ENCODE measurements around the gene CCDC43. TPM values are rescaled to one million over a fixed set of nuclear protein-coding genes. Genes with fewer than 3 reads are reported as not detected.

CCDC43 gene
- total and polyA plus RNA-seq, 2 of the 8 experiments (the other 6 are each of a cell fraction or from before 2014, with no cell fraction given), result 4.9 to 38.1 TPM

DNA sequence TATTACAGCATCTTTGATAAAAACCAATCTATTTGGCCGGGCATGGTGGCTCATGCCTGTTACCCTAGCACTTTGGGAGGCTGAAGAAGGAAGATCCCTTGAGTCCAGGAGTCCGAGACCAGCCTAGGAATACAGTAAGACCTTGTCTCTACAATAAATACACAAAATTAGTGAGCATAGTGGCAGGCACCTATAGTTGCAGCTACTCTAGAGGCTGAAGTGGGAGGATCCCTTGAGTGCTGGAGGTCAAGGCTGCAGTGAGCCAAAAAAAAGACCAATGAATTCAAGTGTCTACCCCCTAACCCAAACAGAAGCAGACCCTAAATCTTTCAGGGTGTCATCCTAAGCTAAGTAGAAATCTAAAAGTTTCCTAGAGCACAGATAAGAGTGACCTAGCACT is 40.6 kb downstream of the CCDC43 start:
- no peaks in the 10 kb centered on the region for H3K79me1 ChIP-seq (ENCODE audit: low read depth, low read length)
- no peak overlapping the region for H3K14ac ChIP-seq (ENCODE audit: insufficient read length)
- no peaks in the 10 kb centered on the region for H3K23me2 ChIP-seq (ENCODE audit: low read depth, low read length)
- H2BK15ac ChIP-seq (ENCODE audit: low read length), result no peak overlapping the region
- no peak overlapping the region for H4K5ac ChIP-seq (ENCODE audit: insufficient read length, low read depth, low read length)
- no peaks in the 10 kb centered on the region for H4K20me1 ChIP-seq (replicated peaks in 1 of 2; ENCODE audit: control insufficient read depth in 1 of 2, insufficient read depth in 2 of 2, low read length in 2 of 2)
- H3K9ac ChIP-seq (replicated peaks in 1 of 4; ENCODE audit: extremely low read depth in 1 of 4, low read depth in 3 of 4, low read length in 3 of 4), result no peak overlapping the region
- H3K9me3 ChIP-seq (ENCODE audit: insufficient read depth in 2 of 2, low read depth in 1 of 2, low read length in 1 of 2), result no peaks in the 10 kb centered on the region
- H2AK5ac ChIP-seq (ENCODE audit: low read depth, low read length), result no peak overlapping the region
- no peak overlapping the region for H3K23ac ChIP-seq (ENCODE audit: insufficient read length)
- no peak overlapping the region for H3K27ac ChIP-seq (ENCODE audit: low read depth, low read length)
- no peak for FAIRE-seq
- no peak overlapping the region for H2BK12ac ChIP-seq (ENCODE audit: low read depth, low read length)
- H3K36me3 ChIP-seq (ENCODE audit: control insufficient read depth in 2 of 4, insufficient read depth in 4 of 4, low read length in 3 of 4), result no peaks in the 10 kb centered on the region
- H3K18ac ChIP-seq (ENCODE audit: extremely low read depth, low read length), result no peak overlapping the region
- peaks cover 0 to 5% (median 1%) of the 10 kb centered on the region in 4 experiments; a peak in 3 of 7 replicates for H3K27me3 ChIP-seq (replicated peaks in 1 of 4; ENCODE audit: control insufficient read depth in 3 of 4, extremely low read depth in 1 of 4, insufficient read depth in 3 of 4, low read length in 3 of 4)
- ChIA-PET CTCF (ENCODE audit: partially characterized antibody) (interaction anchor here (0.7 to 0.8 kb wide), 2 partner anchors 11 to 135 kb away, joined by 3 to 5 read pairs; no protein-coding TSS in a partner anchor), POLR2A (ENCODE audit: partially characterized antibody) (no interaction called here)
- no peak overlapping the region for H3K4me2 ChIP-seq (ENCODE audit: insufficient read depth in 1 of 2, low read depth in 2 of 2, low read length in 2 of 2)
- H3K4me1 ChIP-seq (replicated peaks in 1 of 4; ENCODE audit: control insufficient read depth in 3 of 4, insufficient read depth in 4 of 4, low read length in 3 of 4), result no peaks in the 10 kb centered on the region
- 83% methylated on average over 2 of the region's 2 CpGs; no CpG with 5 or more reads in 1 of the 2 experiments for WGBS, 2 experiments (ENCODE audit: extremely low coverage in 1 of 2, insufficient coverage in 1 of 2, insufficient read length in 1 of 2, insufficient replicate concordance in 2 of 2, low coverage in 1 of 2, low lambda C conversion rate in 2 of 2, missing lambda C conversion rate in 1 of 2)
- H4K91ac ChIP-seq (replicated peaks; ENCODE audit: insufficient read length, low read length), result no peak overlapping the region
- H3K4me3 ChIP-seq (ENCODE audit: extremely low read depth in 1 of 4, insufficient read depth in 2 of 4, low read depth in 3 of 4, low read length in 4 of 4), result no peak overlapping the region
- no peak overlapping the region for H4K8ac ChIP-seq (ENCODE audit: extremely low read depth, insufficient read depth, low read length)
- no peak overlapping the region for H2AFZ ChIP-seq (ENCODE audit: low read length)
- no peaks in the 10 kb centered on the region for H3K79me2 ChIP-seq (ENCODE audit: control insufficient read depth in 1 of 2, insufficient read depth in 2 of 2, low read length in 2 of 2)
- H3K4ac ChIP-seq (replicated peaks; ENCODE audit: insufficient read length, low read depth, low read length), result no peak overlapping the region
- no peak overlapping the region for H2BK5ac ChIP-seq (ENCODE audit: low read depth, low read length)
- DNase-seq (ENCODE audit: low read depth in 1 of 2, low spot score in 2 of 2), result peak in 1 of 2 experiments; percentile 7
- H3K56ac ChIP-seq (replicated peaks; ENCODE audit: insufficient read length, low read depth, low read length), result no peak overlapping the region
- no peak overlapping the region for H2BK120ac ChIP-seq (replicated peaks; ENCODE audit: low read depth, low read length)
- H2BK20ac ChIP-seq (ENCODE audit: low read length), result no peak overlapping the region
- TF ChIP-seq SRF (IDR thresholded peaks at IDR 0.05; ENCODE audit: low read depth, low read length), result no peak
- no peak for TF ChIP-seq PHF8 (conservative IDR thresholded peaks at IDR 0.05; ENCODE audit: low read depth, low read length)
- TF ChIP-seq, protein P1, sequence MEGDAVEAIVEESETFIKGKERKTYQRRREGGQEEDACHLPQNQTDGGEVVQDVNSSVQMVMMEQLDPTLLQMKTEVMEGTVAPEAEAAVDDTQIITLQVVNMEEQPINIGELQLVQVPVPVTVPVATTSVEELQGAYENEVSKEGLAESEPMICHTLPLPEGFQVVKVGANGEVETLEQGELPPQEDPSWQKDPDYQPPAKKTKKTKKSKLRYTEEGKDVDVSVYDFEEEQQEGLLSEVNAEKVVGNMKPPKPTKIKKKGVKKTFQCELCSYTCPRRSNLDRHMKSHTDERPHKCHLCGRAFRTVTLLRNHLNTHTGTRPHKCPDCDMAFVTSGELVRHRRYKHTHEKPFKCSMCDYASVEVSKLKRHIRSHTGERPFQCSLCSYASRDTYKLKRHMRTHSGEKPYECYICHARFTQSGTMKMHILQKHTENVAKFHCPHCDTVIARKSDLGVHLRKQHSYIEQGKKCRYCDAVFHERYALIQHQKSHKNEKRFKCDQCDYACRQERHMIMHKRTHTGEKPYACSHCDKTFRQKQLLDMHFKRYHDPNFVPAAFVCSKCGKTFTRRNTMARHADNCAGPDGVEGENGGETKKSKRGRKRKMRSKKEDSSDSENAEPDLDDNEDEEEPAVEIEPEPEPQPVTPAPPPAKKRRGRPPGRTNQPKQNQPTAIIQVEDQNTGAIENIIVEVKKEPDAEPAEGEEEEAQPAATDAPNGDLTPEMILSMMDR (IDR thresholded peaks at IDR 0.05; ENCODE audit: control extremely low read depth in 1 of 3, insufficient read depth in 1 of 3, low read depth in 1 of 3, low read length in 3 of 3), result no peak
- TF ChIP-seq, protein P2, sequence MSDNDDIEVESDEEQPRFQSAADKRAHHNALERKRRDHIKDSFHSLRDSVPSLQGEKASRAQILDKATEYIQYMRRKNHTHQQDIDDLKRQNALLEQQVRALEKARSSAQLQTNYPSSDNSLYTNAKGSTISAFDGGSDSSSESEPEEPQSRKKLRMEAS (IDR thresholded peaks at IDR 0.05), result no peak
- no peak for TF ChIP-seq RNF2 (IDR thresholded peaks at IDR 0.05; ENCODE audit: borderline replicate concordance, low read depth, low read length, missing control alignments, poor library complexity, severe bottlenecking)
- no peak for TF ChIP-seq JUND (IDR thresholded peaks at IDR 0.05; ENCODE audit: low read length)
- no peak for TF ChIP-seq SIX5 (IDR thresholded peaks at IDR 0.05; ENCODE audit: low read depth, low read length)
- TF ChIP-seq CBX5 (IDR thresholded peaks at IDR 0.05; ENCODE audit: low read depth, low read length), result no peak
- TF ChIP-seq CREB1 (IDR thresholded peaks at IDR 0.05), result no peak
- no peak for TF ChIP-seq YY1 (IDR thresholded peaks at IDR 0.05; ENCODE audit: low read depth, low read length)
- no peak for TF ChIP-seq SAP30 (IDR thresholded peaks at IDR 0.05; ENCODE audit: insufficient read depth, insufficient replicate concordance, low read length)
- TF ChIP-seq CHD1 (IDR thresholded peaks at IDR 0.05; ENCODE audit: low read depth, low read length), result no peak
